Lower leg skin (tissue), 4 donors: ENCODE data around the gene SPEG. TPM values are rescaled to one million over a fixed set of nuclear protein-coding genes. Genes with fewer than 3 reads are reported as not detected.

Source experiments
- DNase-seq, 2 donors: peaks; one replicate each; pipeline ENCODE4 v3.0.0-alpha.2; 2019; ENCODE audit warnings: low spot score in 2 of 2
- H3K4me3 ChIP-seq: fragments of 200-600 bp; sonication (generic); 2 replicates; pipeline ENCODE4 v1.5.1; 2017; ENCODE audit warnings: mild to moderate bottlenecking, low read depth; ENCODE audit not compliant: poor library complexity, severe bottlenecking
- POLR2A ChIP-seq, 2 donors: fragments of 450-650 bp; IDR thresholded peaks; one replicate each; pipeline ENCODE4 v1.6.1; 2016 to 2017; ENCODE audit warnings: antibody characterized with exemption in 2 of 2, mild to moderate bottlenecking in 1 of 2, moderate library complexity in 1 of 2
- WGBS, 2 donors: methylation state at CpG; one replicate each; pipeline ENCODE4 v1.1.5; 2018; 5-methylcytosine and 5-hydroxymethylcytosine counted together
- intact Hi-C: fragments of 100-400 bp; cut with DNase I; formaldehyde crosslinking; loops from one replicate; pipeline ENCODE4 v1.15.0; 2023; ENCODE audit warnings: low total_unique reads
- total RNA-seq, 4 donors: library from RNA; depleted of rRNA; stranded (reverse); fragments of >200 nt; gene quantifications; one replicate each; pipeline ENCODE4 v1.1.0, GENCODE V29; 2016
- TF ChIP-seq, protein P1 (sequence below), 3 donors: fragments of 450-650 bp; IDR thresholded peaks; one replicate each; pipeline ENCODE4 v1.5.1; 2016; ENCODE audit warnings: antibody characterized with exemption in 3 of 3, mild to moderate bottlenecking in 3 of 3, moderate library complexity in 2 of 3

The SPEG gene
- total RNA-seq, 4 donors from 2014 or later = 3.3 to 11.4 (median 5.3) TPM

DNA sequence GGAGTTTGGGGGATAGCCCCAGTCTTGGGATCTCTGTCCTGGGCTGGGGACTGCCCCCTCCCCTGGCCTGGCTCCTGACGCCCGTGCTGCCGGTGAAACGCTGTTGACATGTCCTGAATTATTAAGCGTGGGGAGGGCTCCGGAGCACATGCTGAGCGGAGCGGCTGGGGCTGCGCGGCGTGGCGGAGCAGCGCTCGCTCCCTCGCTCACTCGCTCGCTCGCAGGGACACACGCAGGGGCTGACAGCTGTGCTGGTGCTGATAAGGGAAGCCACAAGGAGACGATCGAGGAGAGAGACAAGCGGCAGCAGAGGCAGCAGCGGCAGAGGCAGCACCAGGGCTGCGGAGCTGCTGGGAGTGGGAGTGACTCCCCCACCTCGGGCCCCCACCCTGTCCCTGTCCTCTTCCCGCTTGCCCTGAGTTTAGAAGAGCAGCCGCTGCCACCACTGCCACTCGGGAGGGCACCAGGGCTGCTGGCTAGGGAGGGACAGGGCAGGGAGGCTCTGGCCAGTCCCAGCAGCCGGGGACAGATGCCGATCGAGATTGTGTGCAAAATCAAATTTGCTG is 79.6 kb downstream of the SPEG start, which contains the start of gene ASIC4:
ASIC4 (plus strand) TSS at position 287 of the 566 bp plus-strand sequence; CDS start at position 530, 243 bp downstream.
- 7 to 14% methylated on average over 27 to 31 of the region's 31 CpGs for WGBS, 2 donors
- intact Hi-C loops = no loop called here
- no peak for TF ChIP-seq POLR2A (IDR thresholded peaks at IDR 0.05)
- TF ChIP-seq, protein P1, sequence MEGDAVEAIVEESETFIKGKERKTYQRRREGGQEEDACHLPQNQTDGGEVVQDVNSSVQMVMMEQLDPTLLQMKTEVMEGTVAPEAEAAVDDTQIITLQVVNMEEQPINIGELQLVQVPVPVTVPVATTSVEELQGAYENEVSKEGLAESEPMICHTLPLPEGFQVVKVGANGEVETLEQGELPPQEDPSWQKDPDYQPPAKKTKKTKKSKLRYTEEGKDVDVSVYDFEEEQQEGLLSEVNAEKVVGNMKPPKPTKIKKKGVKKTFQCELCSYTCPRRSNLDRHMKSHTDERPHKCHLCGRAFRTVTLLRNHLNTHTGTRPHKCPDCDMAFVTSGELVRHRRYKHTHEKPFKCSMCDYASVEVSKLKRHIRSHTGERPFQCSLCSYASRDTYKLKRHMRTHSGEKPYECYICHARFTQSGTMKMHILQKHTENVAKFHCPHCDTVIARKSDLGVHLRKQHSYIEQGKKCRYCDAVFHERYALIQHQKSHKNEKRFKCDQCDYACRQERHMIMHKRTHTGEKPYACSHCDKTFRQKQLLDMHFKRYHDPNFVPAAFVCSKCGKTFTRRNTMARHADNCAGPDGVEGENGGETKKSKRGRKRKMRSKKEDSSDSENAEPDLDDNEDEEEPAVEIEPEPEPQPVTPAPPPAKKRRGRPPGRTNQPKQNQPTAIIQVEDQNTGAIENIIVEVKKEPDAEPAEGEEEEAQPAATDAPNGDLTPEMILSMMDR (IDR thresholded peaks at IDR 0.05) = no peak
- DNase-seq = no peak
- no peak within 1 kb of the TSS for H3K4me3 ChIP-seq

DNA sequence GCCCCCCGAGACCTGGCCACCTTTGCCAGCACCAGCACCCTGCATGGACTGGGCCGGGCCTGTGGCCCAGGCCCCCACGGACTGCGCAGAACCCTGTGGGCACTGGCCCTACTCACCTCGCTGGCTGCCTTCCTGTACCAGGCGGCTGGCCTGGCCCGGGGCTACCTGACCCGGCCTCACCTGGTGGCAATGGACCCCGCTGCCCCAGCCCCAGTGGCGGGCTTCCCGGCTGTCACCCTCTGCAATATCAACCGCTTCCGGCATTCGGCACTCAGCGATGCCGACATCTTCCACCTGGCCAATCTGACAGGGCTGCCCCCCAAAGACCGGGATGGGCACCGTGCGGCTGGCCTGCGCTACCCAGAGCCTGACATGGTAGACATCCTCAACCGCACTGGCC is 80.2 kb downstream of the SPEG start:
- intact Hi-C loops = no loop called here
- 86 to 89% methylated on average over 9 to 21 of the region's 21 CpGs for WGBS, 2 donors
- TF ChIP-seq, protein P1 (IDR thresholded peaks at IDR 0.05) = no peak
- TF ChIP-seq POLR2A (IDR thresholded peaks at IDR 0.05) = no peak
- DNase-seq = no peak
- no peak overlapping the region for H3K4me3 ChIP-seq

DNA sequence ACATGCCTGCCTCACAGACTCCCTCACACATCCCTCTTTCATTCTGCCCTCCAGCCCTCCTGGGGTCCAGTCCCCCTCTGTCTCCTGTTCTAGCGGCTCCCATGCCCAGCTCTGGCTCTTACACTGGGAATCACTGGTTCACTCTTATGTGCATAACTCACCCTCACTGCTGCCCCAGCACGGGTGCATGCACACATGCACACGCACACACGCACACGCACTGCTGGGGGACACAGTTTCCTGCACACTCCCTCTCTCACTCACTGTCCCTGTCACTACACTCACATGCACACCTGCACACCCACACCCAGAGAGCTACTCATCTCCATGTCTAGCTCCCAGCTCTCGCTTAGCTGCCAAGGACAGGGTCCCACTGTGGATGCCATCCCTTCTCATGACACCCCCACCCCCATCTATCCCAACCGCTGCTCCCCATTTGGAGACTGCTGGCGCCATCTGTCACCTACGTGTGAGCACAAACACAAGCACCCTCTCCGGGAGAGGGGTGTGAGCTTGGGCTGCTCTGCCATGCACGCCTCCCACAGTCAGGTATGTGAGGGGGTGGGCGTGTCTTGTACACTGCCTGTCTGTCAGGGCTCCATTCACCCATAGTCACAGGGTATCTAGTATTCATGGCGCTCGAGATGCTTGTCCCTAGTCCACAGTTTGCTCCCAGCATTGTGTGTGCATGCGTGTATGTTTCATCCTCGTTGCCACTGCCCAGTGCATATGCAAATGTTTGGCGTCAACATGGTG is 81.4 kb downstream of the SPEG start:
- TF ChIP-seq, protein P1 (IDR thresholded peaks at IDR 0.05) = no peak
- TF ChIP-seq POLR2A (IDR thresholded peaks at IDR 0.05) = no peak

DNA sequence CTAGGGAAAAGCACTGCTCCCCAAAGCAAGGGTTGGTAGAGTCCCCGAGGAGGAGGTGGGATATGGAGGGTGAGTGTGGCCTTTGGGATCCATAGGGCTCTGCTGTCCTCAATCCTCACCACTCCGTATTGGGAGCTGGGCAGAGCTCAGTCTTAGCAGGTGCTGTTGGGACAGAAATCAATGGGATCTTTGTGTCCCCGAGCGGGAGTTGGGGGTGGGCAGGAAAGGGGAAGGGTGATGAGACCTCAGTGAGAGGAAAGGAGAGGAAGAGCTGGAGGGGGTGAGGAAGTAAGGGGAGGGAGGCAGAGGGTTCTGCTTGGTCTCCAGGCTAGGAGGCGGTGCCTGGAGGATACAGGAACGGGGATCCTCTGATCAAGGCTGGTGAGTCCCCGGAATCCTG is 82.2 kb downstream of the SPEG start:
- no peak for DNase-seq
- no peak overlapping the region for H3K4me3 ChIP-seq
- intact Hi-C loops = no loop called here
- TF ChIP-seq POLR2A (IDR thresholded peaks at IDR 0.05) = no peak
- TF ChIP-seq, protein P1 (IDR thresholded peaks at IDR 0.05) = no peak
- 56 to 69% methylated on average over 7 of the region's 7 CpGs for whole genome bisulfite sequencing, 2 donors

More for the DNA sequence above, 81.4 kb downstream of the SPEG start:
- intact Hi-C loops = no loop called here
- no peak overlapping the region for H3K4me3 ChIP-seq
- WGBS, 2 donors = 65 to 73% methylated on average over 17 of the region's 17 CpGs
- no peak for DNase-seq

DNA sequence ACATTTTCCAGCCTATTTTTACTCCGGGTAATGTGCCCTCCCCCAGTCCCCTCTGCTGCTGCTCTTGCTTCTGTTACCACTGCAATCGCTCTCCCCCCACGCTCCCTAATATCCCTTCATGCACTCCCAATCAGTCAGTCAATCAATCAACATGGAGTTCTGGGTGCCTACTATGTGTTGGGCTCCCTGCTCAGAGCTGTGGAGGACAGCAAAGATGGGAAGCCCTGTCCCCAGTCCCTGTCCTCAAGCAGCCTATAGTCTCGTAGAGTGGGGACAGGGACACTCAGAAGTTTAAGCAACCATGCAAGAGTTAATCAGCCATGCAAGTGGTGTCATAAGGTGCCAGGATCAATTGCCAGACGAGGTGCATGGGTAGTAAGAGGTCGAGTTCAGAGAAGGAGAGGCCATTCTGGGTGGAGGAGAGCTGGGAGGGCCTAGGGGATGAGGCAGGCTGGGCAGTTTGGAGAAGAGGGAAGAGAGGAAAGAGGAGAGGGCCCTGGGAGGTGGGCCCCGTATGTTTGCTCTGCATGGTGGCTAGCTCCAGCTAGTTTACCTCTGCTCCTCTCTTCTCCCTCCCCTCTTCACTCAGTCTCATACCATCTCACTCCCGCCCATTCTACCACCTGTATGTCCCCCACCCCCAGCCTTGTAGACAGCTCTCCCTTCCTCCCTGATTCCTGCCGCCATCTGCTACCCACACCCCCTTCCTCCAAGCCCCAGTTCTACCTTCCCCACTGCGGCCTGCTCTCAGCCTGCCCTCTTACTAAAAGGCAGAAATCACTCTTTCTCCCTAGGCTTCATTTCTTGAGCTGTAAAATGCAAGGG is 83.5 kb downstream of the SPEG start:
- 59 to 63% methylated on average over 10 of the region's 10 CpGs for WGBS, 2 donors
- DNase-seq = no peak
- H3K4me3 ChIP-seq = no peak overlapping the region
- intact Hi-C loops = no loop called here
- no peak for TF ChIP-seq POLR2A (IDR thresholded peaks at IDR 0.05)
- TF ChIP-seq, protein P1 (IDR thresholded peaks at IDR 0.05) = no peak
